ENCODE results near the gene IL19. TPM values are rescaled to one million over a fixed set of nuclear protein-coding genes. Genes with fewer than 3 reads are reported as not detected.

The IL19 gene
- polyA plus RNA-seq, 4 donors = not detected

DNA sequence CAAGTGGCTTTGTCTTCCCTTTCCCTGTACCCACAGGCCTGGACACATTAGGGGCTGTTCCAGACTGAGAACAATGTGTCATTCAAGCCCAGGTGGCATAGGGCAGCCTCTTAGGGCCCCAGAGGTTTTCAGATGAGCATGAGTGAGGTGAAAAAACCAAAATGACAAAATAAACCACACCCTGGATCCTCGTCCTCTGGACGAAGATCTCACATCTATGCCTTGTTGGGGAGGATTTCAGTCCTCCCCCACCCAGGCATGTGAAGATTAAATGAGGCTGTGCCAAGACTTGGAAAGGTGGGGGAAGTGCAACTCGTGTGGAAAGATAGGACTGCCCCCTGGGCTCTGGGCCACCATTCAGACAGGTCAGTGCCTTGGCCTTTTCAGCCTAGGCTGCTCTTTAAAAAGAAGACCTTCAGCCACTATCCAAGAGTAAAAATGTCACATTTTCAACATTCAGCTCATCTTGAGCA, 32.8 kb upstream of the IL19 start:
- Histone ChIP-seq H3K36me3 (ENCODE audit: control insufficient read depth in 3 of 3, insufficient read depth in 2 of 3, low read depth in 1 of 3, low read length in 3 of 3) (peaks cover 6 to 51% (median 8%) of the 10 kb centered on the region in 3 donors), H3K27me3 (ENCODE audit: control insufficient read depth in 3 of 3, insufficient read depth in 3 of 3, low read length in 3 of 3) (no peaks in the 10 kb centered on the region), H3K4me3 (ENCODE audit: low read depth in 1 of 3, low read length in 3 of 3) (no peak overlapping the region), H3K4me1 (ENCODE audit: control insufficient read depth in 3 of 3, insufficient read depth in 2 of 3, low read depth in 1 of 3, low read length in 2 of 3) (peaks cover 0 to 6% (median 0%) of the 10 kb centered on the region in 3 donors), H3K27ac (ENCODE audit: low read depth in 1 of 3, low read length in 2 of 3) (peak overlapping the region in 1 of 3 donors; percentile 76), H3K9me3 (ENCODE audit: control insufficient read depth in 2 of 2, insufficient read depth in 1 of 2, low read depth in 1 of 2, low read length in 1 of 2) (no peaks in the 10 kb centered on the region)
- FAIRE-seq (no peak), DNase-seq (no peak)
- 40 to 47% (median 46%) methylated on average over 3 of the region's 3 CpGs for WGBS, 3 donors

DNA sequence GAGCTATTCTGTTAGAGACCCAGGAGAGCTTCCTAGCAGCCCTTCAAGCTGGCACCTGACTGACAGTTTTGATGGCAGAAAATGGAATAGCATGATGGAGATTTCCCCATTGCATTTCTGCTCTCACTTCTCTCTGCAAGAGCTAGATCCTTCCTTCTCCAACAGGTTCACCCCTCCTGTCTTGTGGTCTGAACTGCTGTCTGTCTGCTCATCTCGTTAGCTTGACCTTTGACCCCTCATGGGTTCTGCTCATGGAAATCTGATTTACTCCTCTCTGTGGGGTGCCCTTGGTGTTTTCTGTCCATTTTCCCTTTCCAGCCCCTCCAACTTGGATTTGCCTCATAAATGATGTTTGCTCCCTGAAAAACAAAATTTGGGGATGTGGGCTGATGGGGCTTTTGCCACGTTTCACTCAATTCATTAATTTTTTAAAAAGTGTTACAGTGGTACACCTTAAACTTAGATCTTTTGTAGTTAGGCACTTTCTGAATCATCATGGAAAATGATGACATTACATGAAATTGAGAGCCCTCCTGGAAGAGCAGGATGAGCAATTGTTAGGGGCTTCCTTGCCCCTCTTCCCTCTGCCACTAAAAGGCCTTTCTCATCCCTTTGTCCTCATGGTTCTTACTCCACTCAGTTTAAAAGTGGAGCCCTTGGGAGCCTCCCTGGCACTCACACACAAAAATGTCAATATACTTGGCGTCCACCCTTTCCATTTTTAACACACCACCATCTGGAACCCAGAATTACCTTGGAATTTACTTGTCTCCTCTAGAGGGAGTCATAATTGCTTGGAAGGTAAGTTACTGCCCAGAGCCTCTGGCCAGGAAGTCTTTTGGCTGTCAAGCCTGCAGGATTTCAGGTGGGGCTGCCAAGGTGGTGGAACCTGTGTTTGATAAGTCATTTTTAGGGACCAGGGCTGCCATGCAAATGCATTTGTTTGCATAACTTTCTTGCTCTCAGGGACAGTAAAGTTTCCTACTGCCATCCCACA, 31.9 kb upstream of the IL19 start:
- DNase-seq = peak in 1 of 2 donors; percentile 19
- Histone ChIP-seq H3K27ac (ENCODE audit: low read depth in 1 of 3, low read length in 2 of 3) (peak overlapping the region in 1 of 3 donors; percentile 41), H3K4me3 (ENCODE audit: low read depth in 1 of 3, low read length in 3 of 3) (no peak overlapping the region), H3K27me3 (ENCODE audit: control insufficient read depth in 3 of 3, insufficient read depth in 3 of 3, low read length in 3 of 3) (no peaks in the 10 kb centered on the region), H3K36me3 (ENCODE audit: control insufficient read depth in 3 of 3, insufficient read depth in 2 of 3, low read depth in 1 of 3, low read length in 3 of 3) (peaks cover 0 to 42% (median 5%) of the 10 kb centered on the region in 3 donors), H3K9me3 (ENCODE audit: control insufficient read depth in 2 of 2, insufficient read depth in 1 of 2, low read depth in 1 of 2, low read length in 1 of 2) (no peaks in the 10 kb centered on the region), H3K4me1 (ENCODE audit: control insufficient read depth in 3 of 3, insufficient read depth in 2 of 3, low read depth in 1 of 3, low read length in 2 of 3) (peaks cover 0 to 6% (median 0%) of the 10 kb centered on the region in 3 donors)
- 49 to 56% (median 56%) methylated on average over 3 of the region's 3 CpGs for WGBS, 3 donors
- FAIRE-seq = no peak

DNA sequence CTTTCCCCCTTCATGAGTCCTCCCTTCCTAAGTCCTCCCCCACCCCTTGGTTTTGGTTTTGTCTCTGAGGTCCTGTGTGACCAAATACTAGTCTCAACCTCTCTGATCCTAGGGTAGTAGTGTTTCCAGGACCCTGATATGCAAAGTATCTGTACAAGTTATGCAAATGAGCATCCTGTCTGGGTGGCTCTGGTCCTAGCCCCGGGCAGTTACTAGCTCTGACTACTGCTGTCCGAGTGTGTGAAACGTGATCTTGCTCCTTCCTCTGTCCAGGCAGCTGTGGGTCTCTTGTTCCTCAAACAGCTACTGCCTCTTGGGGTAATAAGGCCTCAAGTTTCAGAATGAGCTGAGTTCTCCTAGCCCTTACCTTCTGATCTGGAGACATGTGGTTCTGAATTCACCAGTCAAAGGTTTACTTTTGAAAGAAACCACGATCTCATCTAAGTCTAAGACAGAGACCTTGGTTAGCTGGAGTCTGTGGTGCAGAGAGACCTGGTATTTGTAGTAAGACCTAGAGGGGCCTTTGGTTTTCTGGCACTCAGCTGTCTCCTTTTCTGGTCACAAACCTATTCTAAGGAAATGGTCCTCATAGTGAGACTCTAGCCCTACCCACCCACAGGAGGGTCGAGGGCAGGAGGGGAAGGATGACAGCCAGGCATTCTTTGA, 31.0 kb upstream of the IL19 start:
- Histone ChIP-seq H3K27me3 (ENCODE audit: control insufficient read depth in 3 of 3, insufficient read depth in 3 of 3, low read length in 3 of 3) (no peaks in the 10 kb centered on the region), H3K9me3 (ENCODE audit: control insufficient read depth in 2 of 2, insufficient read depth in 1 of 2, low read depth in 1 of 2, low read length in 1 of 2) (no peaks in the 10 kb centered on the region), H3K27ac (ENCODE audit: low read depth in 1 of 3, low read length in 2 of 3) (peak overlapping the region in 1 of 3 donors; percentile 41), H3K4me3 (ENCODE audit: low read depth in 1 of 3, low read length in 3 of 3) (no peak overlapping the region), H3K36me3 (ENCODE audit: control insufficient read depth in 3 of 3, insufficient read depth in 2 of 3, low read depth in 1 of 3, low read length in 3 of 3) (peaks cover 0 to 33% (median 2%) of the 10 kb centered on the region in 3 donors), H3K4me1 (ENCODE audit: control insufficient read depth in 3 of 3, insufficient read depth in 2 of 3, low read depth in 1 of 3, low read length in 2 of 3) (peaks cover 0 to 6% (median 0%) of the 10 kb centered on the region in 3 donors)
- 44 to 51% (median 47%) methylated on average over 5 of the region's 5 CpGs for WGBS, 3 donors
- FAIRE-seq = no peak
- DNase-seq = peak in 1 of 2 donors; percentile 27

- H3K9me3 ChIP-seq (ENCODE audit: control insufficient read depth in 2 of 2, insufficient read depth in 1 of 2, low read depth in 1 of 2, low read length in 1 of 2) = no peaks in the 10 kb centered on the region
- WGBS, 3 donors = 88 to 91% (median 88%) methylated on average over 6 of the region's 6 CpGs
- DNase-seq (no peak), FAIRE-seq (no peak)
- H3K4me3 ChIP-seq (ENCODE audit: low read depth in 1 of 3, low read length in 3 of 3) = no peak overlapping the region
- peaks cover 0 to 6% (median 0%) of the 10 kb centered on the region in 3 donors for H3K4me1 ChIP-seq (ENCODE audit: control insufficient read depth in 3 of 3, insufficient read depth in 2 of 3, low read depth in 1 of 3, low read length in 2 of 3)
- no peaks in the 10 kb centered on the region for H3K27me3 ChIP-seq (ENCODE audit: control insufficient read depth in 3 of 3, insufficient read depth in 3 of 3, low read length in 3 of 3)
- H3K27ac ChIP-seq (ENCODE audit: low read depth in 1 of 3, low read length in 2 of 3) = no peak overlapping the region
- peaks cover 0 to 18% (median 0%) of the 10 kb centered on the region in 3 donors for H3K36me3 ChIP-seq (ENCODE audit: control insufficient read depth in 3 of 3, insufficient read depth in 2 of 3, low read depth in 1 of 3, low read length in 3 of 3)
These were observed 29.4 kb upstream of the IL19 start for GRCh38 chr1:206741142-206741701.

DNA sequence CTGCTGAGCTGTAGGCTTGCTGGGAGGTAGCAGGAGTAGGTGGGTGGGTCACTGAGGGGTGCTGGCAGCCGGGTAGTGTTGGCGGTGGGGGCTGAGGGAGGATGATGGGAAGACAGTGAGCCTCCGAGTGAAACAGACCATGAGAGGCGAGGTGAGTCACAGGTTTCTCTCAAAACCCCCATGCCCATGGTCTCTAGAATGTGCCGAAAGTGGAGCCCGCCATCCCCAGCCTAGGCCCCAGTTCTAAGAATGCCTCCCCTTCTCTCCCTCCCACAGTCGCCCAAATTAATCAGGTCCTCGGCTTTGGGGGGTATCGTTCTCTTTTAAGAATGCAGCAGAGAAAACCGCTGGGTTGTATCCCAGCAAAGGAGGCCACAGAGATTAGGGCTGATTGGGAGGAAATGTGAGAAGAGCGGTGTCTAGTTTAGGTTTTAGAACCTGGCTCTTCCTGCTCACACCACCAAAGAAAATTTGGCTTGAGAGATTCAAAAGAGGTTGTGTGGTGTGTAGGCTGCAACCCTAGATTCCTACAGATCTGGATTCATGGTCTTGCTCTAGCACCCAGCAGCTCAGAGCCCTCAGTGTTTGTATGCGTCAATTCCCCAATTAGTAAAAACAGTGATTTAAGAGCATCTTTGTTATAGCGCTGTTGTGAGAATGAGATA, 27.7 kb upstream of the IL19 start:
- FAIRE-seq = no peak

GRCh38 chr1:206744683-206745082, 25.9 kb upstream of the IL19 start:
- Histone ChIP-seq H3K4me3 (ENCODE audit: low read depth in 1 of 3, low read length in 3 of 3) (no peak overlapping the region), H3K27me3 (ENCODE audit: control insufficient read depth in 3 of 3, insufficient read depth in 3 of 3, low read length in 3 of 3) (peaks cover 0 to 6% (median 0%) of the 10 kb centered on the region in 3 donors), H3K9me3 (ENCODE audit: control insufficient read depth in 2 of 2, insufficient read depth in 1 of 2, low read depth in 1 of 2, low read length in 1 of 2) (no peaks in the 10 kb centered on the region), H3K36me3 (ENCODE audit: control insufficient read depth in 3 of 3, insufficient read depth in 2 of 3, low read depth in 1 of 3, low read length in 3 of 3) (no peaks in the 10 kb centered on the region), H3K4me1 (ENCODE audit: control insufficient read depth in 3 of 3, insufficient read depth in 2 of 3, low read depth in 1 of 3, low read length in 2 of 3) (no peaks in the 10 kb centered on the region), H3K27ac (ENCODE audit: low read depth in 1 of 3, low read length in 2 of 3) (no peak overlapping the region)
- FAIRE-seq = no peak
- 36 to 57% (median 46%) methylated on average over 4 of the region's 4 CpGs for WGBS, 3 donors
- no peak for DNase-seq

More for the DNA sequence above, 27.7 kb upstream of the IL19 start:
- Histone ChIP-seq H3K4me3 (ENCODE audit: low read depth in 1 of 3, low read length in 3 of 3) (no peak overlapping the region), H3K27ac (ENCODE audit: low read depth in 1 of 3, low read length in 2 of 3) (no peak overlapping the region), H3K36me3 (ENCODE audit: control insufficient read depth in 3 of 3, insufficient read depth in 2 of 3, low read depth in 1 of 3, low read length in 3 of 3) (peaks cover 0 to 4% (median 0%) of the 10 kb centered on the region in 3 donors), H3K27me3 (ENCODE audit: control insufficient read depth in 3 of 3, insufficient read depth in 3 of 3, low read length in 3 of 3) (no peaks in the 10 kb centered on the region), H3K9me3 (ENCODE audit: control insufficient read depth in 2 of 2, insufficient read depth in 1 of 2, low read depth in 1 of 2, low read length in 1 of 2) (no peaks in the 10 kb centered on the region), H3K4me1 (ENCODE audit: control insufficient read depth in 3 of 3, insufficient read depth in 2 of 3, low read depth in 1 of 3, low read length in 2 of 3) (peaks cover 0 to 6% (median 0%) of the 10 kb centered on the region in 3 donors)
- no peak for DNase-seq
- WGBS, 3 donors = 65 to 78% (median 73%) methylated on average over 12 to 13 of the region's 13 CpGs

GRCh38 chr1:206745301-206745700, 25.3 kb upstream of the IL19 start:
- H3K9me3 ChIP-seq (ENCODE audit: control insufficient read depth in 2 of 2, insufficient read depth in 1 of 2, low read depth in 1 of 2, low read length in 1 of 2) = no peaks in the 10 kb centered on the region
- H3K27me3 ChIP-seq (ENCODE audit: control insufficient read depth in 3 of 3, insufficient read depth in 3 of 3, low read length in 3 of 3) = peaks cover 0 to 6% (median 0%) of the 10 kb centered on the region in 3 donors
- FAIRE-seq (no peak), DNase-seq (no peak)
- H3K4me1 ChIP-seq (ENCODE audit: control insufficient read depth in 3 of 3, insufficient read depth in 2 of 3, low read depth in 1 of 3, low read length in 2 of 3) = no peaks in the 10 kb centered on the region
- H3K36me3 ChIP-seq (ENCODE audit: control insufficient read depth in 3 of 3, insufficient read depth in 2 of 3, low read depth in 1 of 3, low read length in 3 of 3) = no peaks in the 10 kb centered on the region
- no peak overlapping the region for H3K27ac ChIP-seq (ENCODE audit: low read depth in 1 of 3, low read length in 2 of 3)
- WGBS, 3 donors = 90 to 96% (median 93%) methylated on average over 1 of the region's 1 CpG
- H3K4me3 ChIP-seq (ENCODE audit: low read depth in 1 of 3, low read length in 3 of 3) = no peak overlapping the region

Measured in small intestine (tissue), 7 donors.